Trophoblast cell (in vitro differentiated cells and primary cell): Measurements from ENCODE around the gene MARCO.

ENCODE experiments used
- DNase-seq, 2 donors: peaks; one replicate each; pipeline ENCODE4 v3.0.0-alpha.2; 2016
- H2AFZ ChIP-seq: 2 replicates; pipeline ENCODE4 v1.6.1; 2013; ENCODE audit warnings: low read length, moderate library complexity, mild to moderate bottlenecking; ENCODE audit not compliant: insufficient read depth, poor library complexity
- H2AK5ac ChIP-seq: 2 replicates; pipeline ENCODE4 v1.6.1; 2013; ENCODE audit warnings: mild to moderate bottlenecking, low read length
- H2BK120ac ChIP-seq: 2 replicates; pipeline ENCODE4 v1.6.1; 2013; ENCODE audit warnings: low read length, mild to moderate bottlenecking, moderate library complexity; ENCODE audit not compliant: insufficient read depth, poor library complexity
- H2BK12ac ChIP-seq: 2 replicates; pipeline ENCODE4 v1.6.1; 2013; ENCODE audit warnings: mild to moderate bottlenecking, low read length, moderate library complexity
- H2BK5ac ChIP-seq: 2 replicates; pipeline ENCODE4 v1.6.1; 2013; ENCODE audit warnings: low read length, low read depth, moderate library complexity, mild to moderate bottlenecking; ENCODE audit not compliant: poor library complexity
- H3K14ac ChIP-seq: 2 replicates; pipeline ENCODE4 v1.6.1; 2013; ENCODE audit warnings: mild to moderate bottlenecking, low read length
- H3K18ac ChIP-seq: 2 replicates; pipeline ENCODE4 v1.6.1; 2013; ENCODE audit warnings: mild to moderate bottlenecking, low read length
- H3K23ac ChIP-seq: 2 replicates; pipeline ENCODE4 v1.6.1; 2013; ENCODE audit warnings: low read length
- H3K27ac ChIP-seq: 2 replicates; pipeline ENCODE4 v1.5.1; 2013; ENCODE audit warnings: low read depth, mild to moderate bottlenecking, inconsistent platforms, low read length, moderate library complexity
- H3K27me3 ChIP-seq: 2 replicates; pipeline ENCODE4 v1.6.1; 2013; ENCODE audit warnings: inconsistent platforms, mild to moderate bottlenecking, low read length, moderate library complexity; ENCODE audit not compliant: insufficient read depth
- H3K36me3 ChIP-seq, 2 experiments: 1 replicate in 1 of 2; 2 replicates in 1 of 2; pipeline ENCODE4 v1.6.1; 2013; ENCODE audit warnings: low read length in 2 of 2, mild to moderate bottlenecking in 2 of 2, moderate library complexity in 1 of 2; ENCODE audit not compliant: insufficient read depth in 2 of 2, control insufficient read depth in 1 of 2
- H3K4ac ChIP-seq: 2 replicates; pipeline ENCODE4 v1.6.1; 2013; ENCODE audit warnings: low read depth, mild to moderate bottlenecking, low read length, moderate library complexity
- H3K4me1 ChIP-seq, 2 experiments: 1 replicate in 1 of 2; 2 replicates in 1 of 2; pipeline ENCODE4 v1.6.1; 2013; ENCODE audit warnings: low read length in 2 of 2, mild to moderate bottlenecking in 2 of 2, moderate library complexity in 1 of 2; ENCODE audit not compliant: insufficient read depth in 2 of 2, control insufficient read depth in 1 of 2
- H3K4me2 ChIP-seq: 2 replicates; pipeline ENCODE4 v1.6.1; 2013; ENCODE audit warnings: inconsistent platforms, mild to moderate bottlenecking, low read length, moderate library complexity
- H3K4me3 ChIP-seq: 2 replicates; pipeline ENCODE4 v1.5.1; 2013; ENCODE audit warnings: mild to moderate bottlenecking, low read depth, low read length, inconsistent platforms
- H3K79me1 ChIP-seq: one replicate; pipeline ENCODE4 v1.6.1; 2013; ENCODE audit warnings: low read length
- H3K79me2 ChIP-seq: 2 replicates; pipeline ENCODE4 v1.6.1; 2013; ENCODE audit warnings: low read length, mild to moderate bottlenecking; ENCODE audit not compliant: control insufficient read depth, insufficient read depth, poor library complexity
- H3K9ac ChIP-seq: 2 replicates; pipeline ENCODE4 v1.6.1; 2013; ENCODE audit warnings: mild to moderate bottlenecking, low read length
- H3K9me3 ChIP-seq: 2 replicates; pipeline ENCODE4 v1.6.1; 2013; ENCODE audit warnings: low read depth, mild to moderate bottlenecking, control low read depth, inconsistent platforms, low read length; ENCODE audit not compliant: insufficient read depth
- H4K12ac ChIP-seq: 2 replicates; pipeline ENCODE4 v1.6.1; 2013; ENCODE audit warnings: low read depth, mild to moderate bottlenecking, low read length, moderate library complexity
- H4K8ac ChIP-seq: 2 replicates; pipeline ENCODE4 v1.6.1; 2013; ENCODE audit warnings: low read depth, mild to moderate bottlenecking, low read length, moderate library complexity
- H4K91ac ChIP-seq: one replicate; pipeline ENCODE4 v1.6.1; 2013; ENCODE audit warnings: low read depth, mild to moderate bottlenecking, low read length, moderate library complexity
- WGBS: extraction: QIAGEN DNeasy Blood & Tissue Kit; methylation state at CpG from one replicate; pipeline ENCODE4 v1.1.7; 2013; ENCODE audit warnings: missing lambda C conversion rate; ENCODE audit not compliant: insufficient read length, insufficient coverage; ENCODE audit errors: extremely low coverage; 5-methylcytosine and 5-hydroxymethylcytosine counted together

MARCO gene

GRCh38 chr2:118980573-118980972 is 38.6 kb downstream of the MARCO start:
- Histone ChIP-seq H2AK5ac (no peak overlapping the region), H3K18ac (no peak overlapping the region), H2BK120ac (no peak overlapping the region), H3K4me1 (no peaks in the 10 kb centered on the region), H4K91ac (no peak overlapping the region), H3K9ac (no peak overlapping the region), H2AFZ (no peak overlapping the region), H4K12ac (no peak overlapping the region), H3K4ac (no peak overlapping the region), H3K27ac (no peak overlapping the region), H3K27me3 (no peaks in the 10 kb centered on the region), H3K79me2 (no peaks in the 10 kb centered on the region), H3K23ac (no peak overlapping the region), H2BK5ac (no peak overlapping the region), H3K79me1 (no peaks in the 10 kb centered on the region), H3K14ac (no peak overlapping the region), H3K4me2 (no peak overlapping the region), H3K4me3 (no peak overlapping the region), H4K8ac (no peak overlapping the region), H3K9me3 (peaks cover 6% of the 10 kb centered on the region), H2BK12ac (no peak overlapping the region), H3K36me3 (no peaks in the 10 kb centered on the region)
- no CpG with 5 or more reads among the region's 2 CpGs for WGBS
- DNase-seq, result no peak

DNA sequence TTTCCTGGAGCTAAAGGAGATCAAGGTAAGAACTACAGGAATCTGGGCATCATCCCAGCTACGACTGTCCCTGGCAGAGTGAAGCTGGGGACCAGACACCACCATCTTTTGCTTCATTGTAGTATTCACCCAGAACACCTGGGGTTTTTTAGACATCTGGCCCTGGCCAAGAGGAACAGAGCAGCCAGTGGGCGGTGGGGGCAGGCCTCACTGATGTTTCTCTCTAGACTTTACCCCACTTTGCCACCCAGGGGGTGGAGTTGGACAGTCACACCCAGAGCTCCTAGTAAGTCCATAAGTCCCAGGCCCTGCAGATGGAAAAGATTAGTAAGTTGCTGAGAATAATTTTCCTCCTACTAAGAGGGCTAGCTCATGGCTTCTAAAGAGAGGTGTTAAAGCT is 39.6 kb downstream of the MARCO start:
- H3K27me3 ChIP-seq, result no peaks in the 10 kb centered on the region
- no peaks in the 10 kb centered on the region for H3K36me3 ChIP-seq
- H3K9me3 ChIP-seq, result peaks cover 6% of the 10 kb centered on the region
- H3K4ac ChIP-seq, result no peak overlapping the region
- no peak overlapping the region for H3K4me2 ChIP-seq
- no peak overlapping the region for H3K14ac ChIP-seq
- H2AK5ac ChIP-seq, result no peak overlapping the region
- no peak overlapping the region for H2AFZ ChIP-seq
- H3K4me1 ChIP-seq, result no peaks in the 10 kb centered on the region
- H3K79me2 ChIP-seq, result no peaks in the 10 kb centered on the region
- H3K27ac ChIP-seq, result no peak overlapping the region
- no peak overlapping the region for H3K18ac ChIP-seq
- no peaks in the 10 kb centered on the region for H3K79me1 ChIP-seq
- no peak overlapping the region for H2BK12ac ChIP-seq
- DNase-seq, result no peak
- H4K8ac ChIP-seq, result no peak overlapping the region
- H3K23ac ChIP-seq, result no peak overlapping the region
- peak overlapping the region; percentile 30 for H3K4me3 ChIP-seq
- no peak overlapping the region for H2BK120ac ChIP-seq
- no peak overlapping the region for H2BK5ac ChIP-seq
- H4K91ac ChIP-seq, result no peak overlapping the region
- H4K12ac ChIP-seq, result no peak overlapping the region
- H3K9ac ChIP-seq, result no peak overlapping the region
- no CpG with 5 or more reads among the region's 2 CpGs for WGBS

- Histone ChIP-seq H2BK120ac (no peak overlapping the region), H3K9me3 (peaks cover 5% of the 10 kb centered on the region), H3K4me1 (no peaks in the 10 kb centered on the region), H3K27me3 (no peaks in the 10 kb centered on the region), H2AFZ (no peak overlapping the region), H3K9ac (no peak overlapping the region), H3K14ac (no peak overlapping the region), H3K79me2 (no peaks in the 10 kb centered on the region), H2AK5ac (no peak overlapping the region), H3K4ac (no peak overlapping the region), H3K27ac (no peak overlapping the region), H3K36me3 (no peaks in the 10 kb centered on the region), H3K79me1 (no peaks in the 10 kb centered on the region), H4K8ac (no peak overlapping the region), H4K91ac (no peak overlapping the region), H3K4me2 (no peak overlapping the region), H2BK12ac (no peak overlapping the region), H3K18ac (no peak overlapping the region), H3K23ac (no peak overlapping the region), H2BK5ac (no peak overlapping the region), H4K12ac (no peak overlapping the region), H3K4me3 (peak overlapping the region; percentile 30)
- WGBS, result no CpG with 5 or more reads among the region's 3 CpGs
- no peak for DNase-seq
These were observed 40.0 kb downstream of the MARCO start for GRCh38 chr2:118982039-118982438.

GRCh38 chr2:118983133-118983532 is 41.1 kb downstream of the MARCO start:
- Histone ChIP-seq H3K4me2 (no peak overlapping the region), H3K27me3 (no peaks in the 10 kb centered on the region), H3K4me1 (no peaks in the 10 kb centered on the region), H2BK120ac (no peak overlapping the region), H4K91ac (no peak overlapping the region), H3K18ac (no peak overlapping the region), H3K79me1 (no peaks in the 10 kb centered on the region), H3K4ac (no peak overlapping the region), H2BK12ac (no peak overlapping the region), H3K36me3 (no peaks in the 10 kb centered on the region), H3K23ac (no peak overlapping the region), H4K8ac (no peak overlapping the region), H3K79me2 (no peaks in the 10 kb centered on the region), H4K12ac (no peak overlapping the region), H3K9me3 (peaks cover 4% of the 10 kb centered on the region), H3K9ac (no peak overlapping the region), H2AK5ac (no peak overlapping the region), H3K4me3 (no peak overlapping the region), H3K27ac (no peak overlapping the region), H3K14ac (no peak overlapping the region), H2BK5ac (no peak overlapping the region), H2AFZ (no peak overlapping the region)
- no peak for DNase-seq
- WGBS, result no CpG with 5 or more reads among the region's 6 CpGs
